Ishikawa (cell line): ENCODE measurements around the gene TP53I13.

ENCODE experiments used
- EP300 ChIP-seq: IDR thresholded peaks from 2 replicates; pipeline ENCODE4 v1.6.1; 2012; ENCODE audit warnings: borderline replicate concordance
- FOXM1 ChIP-seq: IDR thresholded peaks from 2 replicates; pipeline ENCODE4 v1.6.1; 2012; ENCODE audit warnings: low read depth, borderline replicate concordance
- RAD21 ChIP-seq: IDR thresholded peaks from 2 replicates; pipeline ENCODE4 v1.6.1; 2012; ENCODE audit warnings: low read depth
- REST ChIP-seq: IDR thresholded peaks from 2 replicates; pipeline ENCODE4 v1.6.1; 2012; ENCODE audit warnings: low read depth, mild to moderate bottlenecking
- TAF1 ChIP-seq: IDR thresholded peaks from 2 replicates; pipeline ENCODE4 v1.6.1; 2012; ENCODE audit warnings: low read depth, mild to moderate bottlenecking
- ZBTB7A ChIP-seq: IDR thresholded peaks from 2 replicates; pipeline ENCODE4 v1.6.1; 2012; ENCODE audit warnings: low read depth
- TF ChIP-seq, protein P1 (sequence below): IDR thresholded peaks from 2 replicates; pipeline ENCODE4 v1.6.1; 2012

DNA sequence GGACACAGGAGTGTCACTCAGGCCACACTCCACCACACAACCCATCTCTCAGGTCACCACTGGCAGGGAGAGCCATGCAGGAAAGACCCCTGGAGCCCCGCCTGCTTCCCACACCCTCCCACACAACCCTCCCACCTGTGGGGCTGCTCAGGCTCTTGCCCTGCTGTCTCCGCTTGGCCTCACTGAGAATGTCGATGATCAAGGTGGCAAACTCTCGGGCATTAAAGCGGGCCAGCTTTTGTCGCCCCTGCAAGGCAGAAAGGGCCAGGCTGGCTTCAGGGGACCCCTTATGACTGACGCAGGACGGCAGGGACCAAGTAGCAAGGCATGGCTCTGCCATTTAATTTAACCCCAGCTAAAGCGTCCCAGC lies 8.5 kb downstream of the TP53I13 start:
- TF ChIP-seq EP300, result no peak
- TF ChIP-seq FOXM1, result no peak
- TF ChIP-seq TAF1, result no peak
- TF ChIP-seq RAD21, result no peak
- TF ChIP-seq, protein P1, sequence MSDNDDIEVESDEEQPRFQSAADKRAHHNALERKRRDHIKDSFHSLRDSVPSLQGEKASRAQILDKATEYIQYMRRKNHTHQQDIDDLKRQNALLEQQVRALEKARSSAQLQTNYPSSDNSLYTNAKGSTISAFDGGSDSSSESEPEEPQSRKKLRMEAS, result no peak
- no peak for TF ChIP-seq REST
- TF ChIP-seq ZBTB7A, result no peak
